Measurements from ENCODE around the gene CST3.
"Not testable (repeated sequence)": the region's sequence is repeated elsewhere in the genome, so short reads cannot be mapped to it uniquely, and the experiment has no call there.

Gene CST3

GRCh38 chr20:23662276-23662870, 24.6 kb upstream of the CST3 start:
- DNase-seq (ENCODE audit: low read depth in 2 of 2, low spot score in 1 of 2): no peak

- no peak for DNase-seq (ENCODE audit: low read depth in 2 of 2, low spot score in 1 of 2)
Measured at GRCh38 chr20:23661002-23661429, 23.3 kb upstream of the CST3 start.

- DNase-seq (ENCODE audit: low read depth in 2 of 2, low spot score in 1 of 2): no peak
Measured at GRCh38 chr20:23659989-23660837, 22.5 kb upstream of the CST3 start.

- not testable (repeated sequence) for DNase-seq (ENCODE audit: low read depth in 2 of 2, low spot score in 1 of 2)
Measured at GRCh38 chr20:23659610-23659988, 21.8 kb upstream of the CST3 start.

GRCh38 chr20:23658989-23659609, 21.3 kb upstream of the CST3 start:
- DNase-seq (ENCODE audit: low read depth in 2 of 2, low spot score in 1 of 2): no peak

- no peak for DNase-seq (ENCODE audit: low read depth in 2 of 2, low spot score in 1 of 2)
Measured at GRCh38 chr20:23658336-23658735, 20.6 kb upstream of the CST3 start.

GRCh38 chr20:23657202-23657601, 19.4 kb upstream of the CST3 start:
- DNase-seq (ENCODE audit: low read depth in 2 of 2, low spot score in 1 of 2): no peak

- no peak for DNase-seq (ENCODE audit: low read depth in 2 of 2, low spot score in 1 of 2)
Measured at GRCh38 chr20:23656372-23656771, 18.6 kb upstream of the CST3 start.

- DNase-seq (ENCODE audit: low read depth in 2 of 2, low spot score in 1 of 2): no peak
Measured at GRCh38 chr20:23655491-23656211, 17.9 kb upstream of the CST3 start.

- DNase-seq (ENCODE audit: low read depth in 2 of 2, low spot score in 1 of 2): no peak
Measured at GRCh38 chr20:23654717-23655116, 17.0 kb upstream of the CST3 start.

GRCh38 chr20:23654000-23654399, 16.2 kb upstream of the CST3 start:
- no peak for DNase-seq (ENCODE audit: low read depth in 2 of 2, low spot score in 1 of 2)

- DNase-seq (ENCODE audit: low read depth in 2 of 2, low spot score in 1 of 2): no peak
Measured at GRCh38 chr20:23653400-23653938, 15.7 kb upstream of the CST3 start.

- no peak for DNase-seq (ENCODE audit: low read depth in 2 of 2, low spot score in 1 of 2)
Measured at GRCh38 chr20:23652926-23653325, 15.2 kb upstream of the CST3 start.

GRCh38 chr20:23652371-23652770, 14.6 kb upstream of the CST3 start:
- no peak for DNase-seq (ENCODE audit: low read depth in 2 of 2, low spot score in 1 of 2)

- no peak for DNase-seq (ENCODE audit: low read depth in 2 of 2, low spot score in 1 of 2)
Measured at GRCh38 chr20:23651117-23651516, 13.4 kb upstream of the CST3 start.

GRCh38 chr20:23649830-23650417, 12.2 kb upstream of the CST3 start:
- no peak for DNase-seq (ENCODE audit: low read depth in 2 of 2, low spot score in 1 of 2)

GRCh38 chr20:23649242-23649641, 11.5 kb upstream of the CST3 start:
- DNase-seq (ENCODE audit: low read depth in 2 of 2, low spot score in 1 of 2): no peak

- no peak for DNase-seq (ENCODE audit: low read depth in 2 of 2, low spot score in 1 of 2)
Measured at GRCh38 chr20:23647346-23647745, 9.6 kb upstream of the CST3 start.

- DNase-seq (ENCODE audit: low read depth in 2 of 2, low spot score in 1 of 2): no peak
Measured at GRCh38 chr20:23646106-23646873, 8.5 kb upstream of the CST3 start.

GRCh38 chr20:23645575-23645974, 7.8 kb upstream of the CST3 start:
- DNase-seq (ENCODE audit: low read depth in 2 of 2, low spot score in 1 of 2): no peak

All from stimulated activated CD8-positive, alpha-beta memory T cell treated with anti-CD3 and anti-CD28 coated beads, Interleukin-4, amount 100 ng/mL, for 1 hour (primary cell).